HepG2 (cell line): Measurements from ENCODE around the gene KCNQ1OT1. TPM values are rescaled to one million over a fixed set of nuclear protein-coding genes. Genes with fewer than 3 reads are reported as not detected.
A peak's percentile ranks its signal among the peaks of the same experiment; 100 is the strongest.

Source experiments
- BORCS8-MEF2B ChIP-seq: sonication (generic); formaldehyde crosslinking; IDR thresholded peaks from 2 replicates; pipeline ENCODE4 v1.8.0; 2022; ENCODE audit warnings: mild to moderate bottlenecking, missing genetic modification reagents
- CAMTA2 ChIP-seq: sonication (generic); formaldehyde crosslinking; IDR thresholded peaks from 2 replicates; pipeline ENCODE4 v1.4.0; 2020; ENCODE audit warnings: mild to moderate bottlenecking, missing genetic modification reagents, borderline replicate concordance
- CC2D1A ChIP-seq: sonication (generic); formaldehyde crosslinking; IDR thresholded peaks from 2 replicates; pipeline ENCODE4 v1.8.1; 2023; ENCODE audit warnings: mild to moderate bottlenecking, missing genetic modification reagents
- CSRNP1 ChIP-seq: sonication (generic); formaldehyde crosslinking; IDR thresholded peaks from 2 replicates; pipeline ENCODE4 v1.8.1; 2023; ENCODE audit warnings: mild to moderate bottlenecking, missing genetic modification reagents
- EHMT2 ChIP-seq: fragments of 200-600 bp; sonication (generic); IDR thresholded peaks from 2 replicates; pipeline ENCODE4 v1.7.0; 2017; ENCODE audit warnings: antibody characterized with exemption, low read depth, low read length, borderline replicate concordance
- GATA4 ChIP-seq: sonication (generic); IDR thresholded peaks from 2 replicates; pipeline ENCODE4 v1.6.1; 2016; ENCODE audit warnings: antibody characterized with exemption, low read depth, borderline replicate concordance
- HMG20B ChIP-seq: conservative IDR thresholded peaks from 2 replicates; pipeline ENCODE4 v1.6.1; 2016; ENCODE audit warnings: missing genetic modification reagents, missing compliant biosample characterization
- HMGXB4 ChIP-seq, 2 experiments: sonication (generic) in 1 of 2; formaldehyde crosslinking in 1 of 2; IDR thresholded peaks; 2 replicates each; pipeline versions ENCODE4 v1.4.0 to v1.6.1; 2018 to 2020; ENCODE audit warnings: missing genetic modification reagents in 2 of 2, borderline replicate concordance in 1 of 2, low read depth in 1 of 2, mild to moderate bottlenecking in 1 of 2, missing biosample characterization in 1 of 2
- HNRNPUL1 ChIP-seq: fragments of 200-400 bp; formaldehyde crosslinking; IDR thresholded peaks from 2 replicates; pipeline ENCODE4 v1.6.1; 2017; ENCODE audit warnings: low read depth, mild to moderate bottlenecking, low read length, moderate library complexity
- HOXA5 ChIP-seq: sonication (generic); formaldehyde crosslinking; IDR thresholded peaks from 2 replicates; pipeline ENCODE4 v1.4.0; 2020; ENCODE audit warnings: missing genetic modification reagents
- KDM6A ChIP-seq: IDR thresholded peaks from 2 replicates; pipeline ENCODE4 v1.6.1; 2016; ENCODE audit warnings: low read depth
- NR0B2 ChIP-seq: sonication (generic); formaldehyde crosslinking; IDR thresholded peaks from 2 replicates; pipeline ENCODE4 v1.4.0; 2020; ENCODE audit warnings: mild to moderate bottlenecking, missing genetic modification reagents
- PHF21A ChIP-seq: sonication (generic); formaldehyde crosslinking; IDR thresholded peaks from 2 replicates; pipeline ENCODE4 v1.5.0; 2020; ENCODE audit warnings: mild to moderate bottlenecking, missing genetic modification reagents
- RBM22 ChIP-seq: fragments of 200-400 bp; formaldehyde crosslinking; optimal IDR thresholded peaks from 2 replicates; pipeline ENCODE3; 2017; ENCODE audit warnings: mild to moderate bottlenecking, low read length, moderate library complexity
- RORA ChIP-seq: sonication (generic); formaldehyde crosslinking; IDR thresholded peaks from 2 replicates; pipeline ENCODE4 v1.5.0; 2020; ENCODE audit warnings: mild to moderate bottlenecking, missing genetic modification reagents, moderate library complexity
- SAFB2 ChIP-seq: sonication (generic); formaldehyde crosslinking; IDR thresholded peaks from 2 replicates; pipeline ENCODE4 v1.5.1; 2020; ENCODE audit warnings: missing genetic modification reagents, low read depth, mild to moderate bottlenecking, borderline replicate concordance
- STAT5B ChIP-seq: sonication (generic); formaldehyde crosslinking; IDR thresholded peaks from 2 replicates; pipeline ENCODE4 v1.4.0; 2020; ENCODE audit warnings: missing genetic modification reagents
- TBX2 ChIP-seq: sonication (generic); formaldehyde crosslinking; IDR thresholded peaks from 2 replicates; pipeline ENCODE4 v1.5.0; 2020; ENCODE audit warnings: missing genetic modification reagents, mild to moderate bottlenecking, borderline replicate concordance
- YEATS4 ChIP-seq: sonication (generic); formaldehyde crosslinking; IDR thresholded peaks from 2 replicates; pipeline ENCODE4 v1.4.0; 2020; ENCODE audit warnings: missing genetic modification reagents, borderline replicate concordance
- ZNF354B ChIP-seq: sonication (generic); formaldehyde crosslinking; IDR thresholded peaks from 2 replicates; pipeline ENCODE4 v1.8.0; 2022; ENCODE audit warnings: mild to moderate bottlenecking, missing genetic modification reagents
- ZNF414 ChIP-seq: sonication (generic); formaldehyde crosslinking; IDR thresholded peaks from 2 replicates; pipeline ENCODE4 v1.5.0; 2020; ENCODE audit warnings: missing genetic modification reagents
- ZNF776 ChIP-seq: sonication (generic); formaldehyde crosslinking; IDR thresholded peaks from 2 replicates; pipeline ENCODE4 v1.4.0; 2020; ENCODE audit warnings: mild to moderate bottlenecking, missing genetic modification reagents
- ZNF784 ChIP-seq: sonication (generic); formaldehyde crosslinking; IDR thresholded peaks from 2 replicates; pipeline ENCODE4 v1.5.1; 2020; ENCODE audit warnings: missing genetic modification reagents, mild to moderate bottlenecking, borderline replicate concordance
- ZNF891 ChIP-seq: sonication (generic); formaldehyde crosslinking; IDR thresholded peaks from 2 replicates; pipeline ENCODE4 v1.5.0; 2020; ENCODE audit warnings: mild to moderate bottlenecking, missing genetic modification reagents
- ZSCAN31 ChIP-seq: sonication (generic); formaldehyde crosslinking; IDR thresholded peaks from 2 replicates; pipeline ENCODE4 v1.5.0; 2020; ENCODE audit warnings: low read depth, mild to moderate bottlenecking, missing genetic modification reagents
- polyA plus RNA-seq, 8 experiments: library from polyadenylated mRNA; depleted of rRNA in 3 of 8; stranded (reverse) in 7 of 8; unstranded in 1 of 8; fragments of >200 nt; fragmentation: Illumina TruSeq in 4 of 8; extraction: Trizol in 4 of 8; gene quantifications; 2 replicates each; pipeline versions ENCODE4 v1.2.1 to v1.2.3, GENCODE V29; 2011 to 2016; ENCODE audit warnings: low read depth in 4 of 8, missing spikeins in 1 of 8, mixed read lengths in 1 of 8; ENCODE audit not compliant: insufficient read depth in 1 of 8
- total RNA-seq, 5 experiments: library from RNA; depleted of rRNA; stranded (reverse); fragments of >200 nt; fragmentation: Illumina TruSeq; extraction: Trizol; gene quantifications; 2 replicates each; pipeline ENCODE4 v1.2.3, GENCODE V29; 2016; ENCODE audit warnings: low read depth in 1 of 5

KCNQ1OT1 gene
- total and polyA plus RNA-seq, 2 of the 13 experiments (the other 11 are each of a cell fraction or from before 2014, with no cell fraction given): 1.3 to 18.9 TPM

- TF ChIP-seq CSRNP1 (CRISPR knock-in tag): no peak
- no peak for TF ChIP-seq ZNF776 (CRISPR knock-in tag)
- TF ChIP-seq EHMT2: no peak
- TF ChIP-seq RBM22: peak; percentile 84
- TF ChIP-seq ZNF414 (CRISPR knock-in tag): 0 out of 2 replicates have a peak, but pooled peaks have one; percentile 51
- no peak for TF ChIP-seq ZNF891
- no peak for TF ChIP-seq ZNF354B (CRISPR knock-in tag)
- no peak for TF ChIP-seq YEATS4 (CRISPR knock-in tag)
- no peak for TF ChIP-seq RORA (CRISPR knock-in tag)
- TF ChIP-seq SAFB2: no peak
- no peak for TF ChIP-seq HNRNPUL1
- no peak for TF ChIP-seq GATA4
- TF ChIP-seq NR0B2 (CRISPR knock-in tag): no peak
- TF ChIP-seq CC2D1A (CRISPR knock-in tag): no peak
- no peak for TF ChIP-seq ZSCAN31
- no peak for TF ChIP-seq KDM6A (CRISPR knock-in tag)
- no peak for TF ChIP-seq HOXA5 (CRISPR knock-in tag)
- TF ChIP-seq BORCS8-MEF2B (CRISPR knock-in tag): no peak
- TF ChIP-seq CAMTA2 (CRISPR knock-in tag): no peak
- no peak for TF ChIP-seq STAT5B (CRISPR knock-in tag)
- no peak for TF ChIP-seq ZNF784
- no peak for TF ChIP-seq HMG20B (CRISPR knock-in tag)
- no peak for TF ChIP-seq HMGXB4 (CRISPR knock-in tag; IDR thresholded peaks at IDR 0.05; ENCODE audit: borderline replicate concordance in 1 of 2, low read depth in 1 of 2)
- no peak for TF ChIP-seq TBX2
- no peak for TF ChIP-seq PHF21A (CRISPR knock-in tag)
These were observed 1.2 kb downstream of the KCNQ1OT1 start (continued) for GRCh38 chr11:2698386-2699184.
